ENCODE results near the gene PFN4.
"Not testable (repeated sequence)": the region's sequence is repeated elsewhere in the genome, so short reads cannot be mapped to it uniquely, and the experiment has no call there.

PFN4 gene

DNA sequence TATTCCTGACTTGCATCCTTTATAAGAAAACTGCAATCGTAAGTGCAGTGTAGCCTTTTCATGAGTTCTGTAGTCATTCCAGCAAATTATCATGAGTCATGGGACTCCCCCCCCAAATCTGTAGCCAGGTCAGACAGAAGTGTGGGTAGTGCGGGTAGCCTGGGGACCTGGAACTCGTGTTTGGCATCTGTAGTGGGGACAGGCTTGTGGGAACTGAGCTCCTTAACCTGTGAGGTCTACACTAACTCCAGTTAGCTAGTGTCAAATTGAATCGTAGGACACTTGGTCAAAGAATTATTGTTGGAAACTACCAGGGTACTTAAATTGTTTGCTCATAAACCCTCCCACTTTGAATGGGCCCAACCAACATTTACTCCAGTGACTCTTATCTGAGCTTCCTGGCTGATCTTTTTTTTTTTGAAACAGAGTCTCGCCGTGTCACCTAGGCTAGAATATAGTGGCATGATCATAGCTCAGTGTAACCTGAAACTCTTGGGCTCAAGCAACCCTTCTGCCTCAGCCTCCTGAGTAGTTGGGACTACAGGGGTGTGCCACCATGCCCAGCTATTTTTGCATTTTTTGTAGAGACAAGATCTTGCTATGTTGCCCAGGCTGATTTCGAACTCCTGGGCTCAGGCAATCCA is 12.4 kb downstream of the PFN4 start:
- DNase-seq, result no peak

GRCh38 chr2:24109431-24109830 is 13.7 kb downstream of the PFN4 start:
- not testable (repeated sequence) for DNase-seq

GRCh38 chr2:24107336-24107735 is 15.8 kb downstream of the PFN4 start:
- DNase-seq, result no peak

- no peak for DNase-seq
Observed at GRCh38 chr2:24106786-24107185, 16.3 kb downstream of the PFN4 start.

GRCh38 chr2:24105816-24106215 is 17.3 kb downstream of the PFN4 start:
- peak; percentile 23 for DNase-seq

GRCh38 chr2:24104906-24105305 is 18.2 kb downstream of the PFN4 start:
- no peak for DNase-seq

DNA sequence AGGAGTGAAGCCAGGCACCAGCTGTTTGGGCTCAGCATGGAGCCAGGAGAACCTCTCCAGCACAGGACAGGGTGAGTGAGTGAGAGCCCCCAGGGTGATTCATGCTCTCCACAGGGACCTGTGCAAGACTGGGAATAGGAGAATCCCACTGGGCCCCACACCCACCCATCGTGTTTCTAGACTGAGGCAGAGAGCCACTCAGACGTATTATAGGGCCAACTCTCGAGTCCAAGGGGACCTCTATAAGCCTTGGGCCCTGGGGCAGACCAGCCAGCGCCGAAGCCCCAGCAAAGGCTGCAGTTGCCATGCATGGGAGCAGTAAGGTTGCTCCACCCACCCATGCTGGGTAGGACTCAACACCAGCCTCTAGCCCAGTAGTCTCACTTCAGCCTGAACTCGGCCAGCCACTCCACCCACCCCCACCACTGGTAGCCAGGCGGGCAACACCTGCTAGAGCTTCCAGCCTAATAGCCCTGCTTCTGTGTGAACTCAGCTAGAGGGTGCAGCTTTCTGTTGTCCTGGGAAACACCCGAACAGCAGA is 19.0 kb downstream of the PFN4 start:
- DNase-seq, result no peak

- no peak for DNase-seq
Observed at GRCh38 chr2:24102677-24103076, 20.5 kb downstream of the PFN4 start.

- DNase-seq, result no peak
Observed at GRCh38 chr2:24101992-24102391, 21.1 kb downstream of the PFN4 start.

GRCh38 chr2:24100732-24101131 is 22.4 kb downstream of the PFN4 start:
- DNase-seq, result not testable (repeated sequence)

DNA sequence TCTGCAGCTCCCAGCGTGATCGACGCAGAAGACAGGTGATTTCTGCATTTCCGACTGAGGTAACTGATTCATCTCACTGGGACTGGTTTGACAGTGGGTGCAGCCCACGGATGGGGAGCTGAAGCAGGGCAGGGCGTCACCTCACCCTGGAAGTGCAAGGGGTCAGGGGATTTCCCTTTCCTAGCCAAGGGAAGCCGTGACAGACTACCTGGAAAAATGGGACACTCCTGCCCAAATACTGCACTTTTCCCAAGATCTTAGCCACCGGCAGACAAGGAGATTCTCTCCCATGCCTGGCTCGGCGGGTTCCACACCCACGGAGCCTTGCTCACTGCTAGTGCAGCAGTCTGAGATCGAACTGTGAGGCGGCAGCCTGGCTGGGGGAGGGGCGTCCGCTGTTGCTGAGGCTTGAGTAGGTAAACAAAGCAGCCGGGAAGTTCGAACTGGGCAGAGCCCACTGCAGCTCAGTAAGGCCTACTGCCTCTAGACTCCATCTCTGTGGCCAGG is 27.9 kb downstream of the PFN4 start:
- DNase-seq, result not testable (repeated sequence)

DNA sequence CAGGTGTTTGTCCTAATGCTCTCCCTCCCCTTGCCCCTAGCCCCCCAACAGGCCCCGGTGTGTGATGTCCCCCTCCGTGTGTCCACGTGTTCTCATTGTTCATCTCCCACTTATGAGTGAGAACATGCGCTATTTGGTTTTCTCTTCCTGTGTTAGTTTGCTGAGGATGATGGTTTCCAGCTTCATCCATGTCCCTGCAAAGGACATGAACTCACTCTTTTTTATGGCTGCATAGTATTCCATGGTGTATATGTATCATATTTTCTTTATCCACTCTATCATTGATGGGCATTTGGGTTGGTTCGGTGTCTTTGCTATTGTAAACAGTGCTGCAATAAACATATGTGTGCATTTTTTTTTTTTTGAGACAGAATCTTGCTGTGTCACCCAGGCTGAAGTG is 29.9 kb downstream of the PFN4 start:
- DNase-seq, result not testable (repeated sequence)

DNA sequence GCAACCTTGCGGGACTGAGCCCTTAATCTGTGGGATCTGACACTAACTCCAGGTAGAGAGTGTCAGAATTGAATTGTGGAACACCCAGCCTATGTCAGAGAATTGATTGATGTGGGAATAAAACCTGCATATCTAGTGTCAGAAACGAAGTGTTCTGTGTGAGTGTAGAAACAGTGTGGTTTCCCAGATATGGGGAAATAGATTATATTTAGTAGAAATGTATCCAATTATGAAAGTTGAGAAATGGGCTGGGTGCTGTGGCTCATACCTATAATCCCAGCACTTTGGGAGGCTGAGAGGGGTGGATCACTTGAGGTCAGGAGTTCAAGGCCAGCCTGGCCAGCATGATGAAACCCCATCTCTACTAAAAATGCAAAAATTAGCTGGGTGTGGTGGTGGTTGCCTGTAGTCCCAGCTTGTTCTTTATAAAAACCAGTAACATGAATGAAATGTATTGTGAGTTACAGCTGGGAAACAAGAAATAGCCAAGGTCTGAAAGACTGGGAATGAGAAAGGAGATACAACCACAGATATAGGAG is 34.2 kb downstream of the PFN4 start:
- DNase-seq, result no peak

DNA sequence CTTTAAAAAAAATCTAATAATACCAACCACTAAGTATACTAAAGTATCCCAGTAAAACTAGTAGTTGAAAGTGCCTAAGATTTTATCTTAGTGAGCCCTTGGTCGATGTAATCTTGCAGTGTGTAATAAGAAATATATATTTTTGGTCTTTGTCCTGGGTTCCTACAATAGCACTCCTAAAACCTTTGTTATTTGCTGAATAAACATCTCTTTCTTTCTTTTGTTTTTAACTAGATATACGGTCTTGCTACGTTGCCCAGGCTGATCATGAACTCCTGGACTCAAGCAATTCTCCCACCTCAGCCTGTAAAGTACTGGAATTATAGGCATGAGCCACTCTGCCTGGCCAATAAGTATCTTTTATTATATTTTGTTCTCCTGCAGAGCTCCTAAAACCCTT is 36.1 kb downstream of the PFN4 start:
- no peak for DNase-seq

GRCh38 chr2:24086241-24086640 is 36.9 kb downstream of the PFN4 start:
- no peak for DNase-seq

- no peak for DNase-seq
Observed at GRCh38 chr2:24085200-24085489, 38.0 kb downstream of the PFN4 start.

- peak; percentile 91 for DNase-seq
Observed at GRCh38 chr2:24084386-24085199, 38.5 kb downstream of the PFN4 start, which contains the start of gene TP53I3. TP53I3 (minus strand) TSS chr2:24084834; CDS start chr2:24084326, 508 bp downstream.

- peak; percentile 88 for DNase-seq
Observed at GRCh38 chr2:24083567-24084385, 39.4 kb downstream of the PFN4 start.

DNA sequence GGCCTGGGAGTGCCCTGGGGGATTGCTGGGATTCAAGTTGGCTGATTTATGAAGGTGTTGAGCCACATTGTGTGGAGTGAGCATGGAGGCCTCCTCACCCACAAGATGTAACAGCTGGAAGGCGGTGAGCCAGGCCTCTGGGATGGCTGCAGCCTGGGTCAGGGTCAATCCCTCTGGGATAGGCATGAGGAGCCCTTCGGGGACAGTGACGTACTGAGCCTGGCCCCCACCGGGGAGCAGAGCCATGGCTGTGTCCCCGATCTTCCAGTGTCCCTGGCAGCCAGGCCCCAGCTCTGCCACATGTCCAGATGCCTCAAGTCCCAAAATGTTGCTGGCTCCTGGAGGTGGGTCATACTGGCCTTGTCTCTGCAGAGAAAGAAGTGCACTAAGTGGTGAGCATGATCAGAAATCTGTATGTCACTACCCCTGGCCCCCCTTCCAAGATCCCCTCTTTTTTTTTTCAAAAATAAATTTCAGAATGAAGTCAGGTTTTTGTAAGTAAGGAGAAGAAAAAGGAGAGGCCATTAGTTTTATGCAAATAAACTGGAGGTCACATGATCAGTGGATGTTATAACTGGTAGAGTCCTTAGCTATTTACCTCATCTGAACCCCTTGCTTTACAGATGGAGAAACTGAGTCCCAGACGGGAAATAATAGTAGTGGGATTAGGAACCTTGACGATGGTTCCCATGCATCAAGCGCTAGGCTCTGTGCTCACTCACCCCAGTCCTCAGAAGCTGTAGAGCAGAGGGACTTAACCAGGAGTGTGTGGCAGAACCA is 40.2 kb downstream of the PFN4 start:
- no peak for DNase-seq

DNA sequence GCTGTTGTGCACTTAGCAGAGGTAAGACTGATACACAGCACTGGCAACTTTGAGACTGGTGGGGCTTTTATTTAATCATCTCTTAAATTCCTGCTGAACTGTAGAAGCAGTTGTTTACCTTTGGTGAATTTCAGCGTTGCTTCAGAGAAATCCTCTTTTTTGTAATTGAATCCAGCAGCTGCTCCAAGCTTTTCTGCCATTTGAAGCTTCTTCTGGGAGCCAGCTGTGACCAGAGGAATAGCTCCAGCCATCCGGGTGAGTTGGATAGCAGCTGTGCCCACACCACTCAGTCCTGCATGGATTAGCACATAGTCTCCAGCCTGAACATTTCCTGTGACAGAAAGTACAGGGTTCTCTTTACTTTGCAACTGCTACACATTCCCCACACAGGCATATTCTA is 42.4 kb downstream of the PFN4 start:
- DNase-seq, result no peak

GRCh38 chr2:24077879-24078278 is 45.3 kb downstream of the PFN4 start:
- no peak for DNase-seq

- DNase-seq, result no peak
Observed at GRCh38 chr2:24077535-24077877, 45.6 kb downstream of the PFN4 start.
